ENCODE data around the gene TCF4. TPM values are rescaled to one million over a fixed set of nuclear protein-coding genes. Genes with fewer than 3 reads are reported as not detected.

TCF4 gene
- total RNA-seq, 1 donor from 2014 or later: 199 TPM

DNA sequence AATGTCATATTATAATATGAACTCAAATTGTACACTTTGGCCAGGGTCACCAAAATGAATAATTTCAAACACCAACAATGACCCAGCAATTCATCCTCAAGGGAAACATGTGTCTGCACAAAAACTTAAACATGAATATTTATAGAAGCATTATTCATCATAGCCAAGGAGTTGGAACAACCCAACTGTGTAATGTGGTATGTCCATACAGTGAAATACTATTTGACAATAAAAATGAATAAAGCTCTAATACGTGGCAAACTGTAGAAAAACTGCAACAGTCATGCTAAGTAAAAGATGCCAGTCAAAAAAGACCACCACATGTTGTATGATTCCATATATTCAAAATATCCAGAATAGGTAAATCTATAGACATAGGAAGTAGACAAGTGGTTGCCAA, 334.2 kb downstream of the TCF4 start:
- Mint-ChIP-seq H3K27me3 (ENCODE audit: unreplicated experiment) (no peaks in the 10 kb centered on the region), H3K36me3 (ENCODE audit: unreplicated experiment) (peaks cover 10% of the 10 kb centered on the region), H3K4me1 (ENCODE audit: low read depth, unreplicated experiment) (no peaks in the 10 kb centered on the region), H3K4me3 (ENCODE audit: unreplicated experiment) (no peak overlapping the region), H3K9me3 (ENCODE audit: unreplicated experiment) (no peaks in the 10 kb centered on the region), H3K27ac (ENCODE audit: unreplicated experiment) (no peak overlapping the region)
- TF ChIP-seq CTCF (IDR thresholded peaks at IDR 0.05; ENCODE audit: partially characterized antibody, unreplicated experiment): no peak
- no peak for DNase-seq

DNA sequence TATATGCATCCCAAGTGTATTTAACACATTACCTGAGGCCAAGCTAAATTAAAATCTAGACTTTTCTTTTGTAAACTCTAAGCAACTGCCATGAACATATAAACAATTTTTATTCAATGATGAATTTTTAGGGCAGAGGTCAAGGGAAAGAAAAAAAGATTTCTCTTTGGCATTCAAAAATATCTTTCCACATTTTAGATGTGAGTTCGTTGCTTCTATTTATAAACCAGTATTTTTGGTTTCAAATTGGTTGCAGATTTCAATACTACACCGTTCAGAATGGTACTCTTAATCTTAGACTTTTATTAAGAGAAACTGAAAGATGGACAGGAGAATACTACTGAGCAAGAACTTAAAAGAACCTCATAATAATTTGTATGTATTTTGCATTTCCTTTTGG, 335.1 kb downstream of the TCF4 start:
- no peak overlapping the region for H3K27ac Mint-ChIP-seq (ENCODE audit: unreplicated experiment)
- no peak for DNase-seq
- no peaks in the 10 kb centered on the region for H3K4me1 Mint-ChIP-seq (ENCODE audit: low read depth, unreplicated experiment)
- TF ChIP-seq CTCF (IDR thresholded peaks at IDR 0.05; ENCODE audit: partially characterized antibody, unreplicated experiment): no peak
- H3K27me3 Mint-ChIP-seq (ENCODE audit: unreplicated experiment): no peaks in the 10 kb centered on the region
- no peak overlapping the region for H3K4me3 Mint-ChIP-seq (ENCODE audit: unreplicated experiment)
- peaks cover 10% of the 10 kb centered on the region for H3K36me3 Mint-ChIP-seq (ENCODE audit: unreplicated experiment)
- no peaks in the 10 kb centered on the region for H3K9me3 Mint-ChIP-seq (ENCODE audit: unreplicated experiment)

DNA sequence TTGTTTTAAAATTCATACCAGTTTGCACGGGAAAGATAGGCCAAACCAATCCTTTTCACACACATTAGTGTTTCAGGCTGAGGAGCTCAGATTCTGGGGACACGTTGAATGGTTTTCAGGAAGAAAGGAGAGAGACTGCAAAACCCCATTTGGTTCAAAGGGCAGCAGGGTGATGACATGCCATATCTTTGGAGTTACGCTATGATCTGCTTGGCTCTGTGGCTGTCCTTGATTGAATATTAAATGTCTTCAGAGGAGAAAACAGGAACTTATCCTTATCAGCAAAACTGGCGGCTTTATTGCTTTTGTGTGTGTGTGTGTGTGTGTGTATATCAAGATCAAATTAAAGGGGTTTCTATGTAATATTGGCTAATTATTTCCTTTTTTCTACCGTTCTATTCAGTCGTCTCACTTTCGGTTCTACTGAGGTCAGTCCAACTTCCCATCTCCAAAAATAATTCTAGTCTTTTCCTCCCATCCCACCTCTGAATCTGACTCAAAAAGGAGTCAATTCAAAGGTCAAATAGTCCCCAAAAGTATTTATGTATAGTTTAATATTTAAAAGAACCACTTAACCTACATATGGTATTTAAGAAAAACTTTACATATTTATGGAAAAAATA, 335.8 kb downstream of the TCF4 start:
- Mint-ChIP-seq H3K36me3 (ENCODE audit: unreplicated experiment) (peaks cover 10% of the 10 kb centered on the region), H3K4me1 (ENCODE audit: low read depth, unreplicated experiment) (no peaks in the 10 kb centered on the region), H3K9me3 (ENCODE audit: unreplicated experiment) (no peaks in the 10 kb centered on the region), H3K27ac (ENCODE audit: unreplicated experiment) (no peak overlapping the region), H3K27me3 (ENCODE audit: unreplicated experiment) (no peaks in the 10 kb centered on the region), H3K4me3 (ENCODE audit: unreplicated experiment) (no peak overlapping the region)
- TF ChIP-seq CTCF (IDR thresholded peaks at IDR 0.05; ENCODE audit: partially characterized antibody, unreplicated experiment): no peak
- no peak for DNase-seq

- Mint-ChIP-seq H3K27me3 (ENCODE audit: unreplicated experiment) (no peaks in the 10 kb centered on the region), H3K4me1 (ENCODE audit: low read depth, unreplicated experiment) (no peaks in the 10 kb centered on the region), H3K9me3 (ENCODE audit: unreplicated experiment) (no peaks in the 10 kb centered on the region), H3K4me3 (ENCODE audit: unreplicated experiment) (no peak overlapping the region), H3K36me3 (ENCODE audit: unreplicated experiment) (peaks cover 10% of the 10 kb centered on the region), H3K27ac (ENCODE audit: unreplicated experiment) (no peak overlapping the region)
- no peak for DNase-seq
- no peak for TF ChIP-seq CTCF (IDR thresholded peaks at IDR 0.05; ENCODE audit: partially characterized antibody, unreplicated experiment)
Measured at GRCh38 chr18:55251254-55251971, 336.6 kb downstream of the TCF4 start.

DNA sequence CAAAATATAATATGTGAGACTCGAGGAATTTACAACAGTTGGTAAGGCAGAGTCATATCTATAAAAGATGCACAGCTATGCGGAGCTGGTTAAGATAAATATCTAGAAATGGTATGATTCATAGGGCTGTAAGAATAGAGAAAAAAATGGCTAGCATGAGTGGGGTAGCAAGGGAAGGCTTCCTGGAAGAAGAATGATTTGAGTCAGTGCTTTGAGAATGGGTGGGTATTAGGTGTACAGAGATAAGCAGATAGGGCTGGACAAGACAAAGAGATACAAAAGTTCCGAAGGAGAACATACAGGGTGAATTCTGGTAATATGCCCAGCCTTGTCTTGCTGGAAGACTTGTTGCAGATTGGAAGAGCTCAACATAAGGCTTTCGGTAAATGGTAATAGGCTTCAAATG, 337.2 kb downstream of the TCF4 start:
- no peaks in the 10 kb centered on the region for H3K4me1 Mint-ChIP-seq (ENCODE audit: low read depth, unreplicated experiment)
- TF ChIP-seq CTCF (IDR thresholded peaks at IDR 0.05; ENCODE audit: partially characterized antibody, unreplicated experiment): no peak
- H3K9me3 Mint-ChIP-seq (ENCODE audit: unreplicated experiment): no peaks in the 10 kb centered on the region
- H3K27ac Mint-ChIP-seq (ENCODE audit: unreplicated experiment): no peak overlapping the region
- no peak overlapping the region for H3K4me3 Mint-ChIP-seq (ENCODE audit: unreplicated experiment)
- peaks cover 10% of the 10 kb centered on the region for H3K36me3 Mint-ChIP-seq (ENCODE audit: unreplicated experiment)
- DNase-seq: no peak
- no peaks in the 10 kb centered on the region for H3K27me3 Mint-ChIP-seq (ENCODE audit: unreplicated experiment)
